Fibroblast of the aortic adventitia (primary cell): ENCODE measurements around the gene JARID2. TPM values are rescaled to one million over a fixed set of nuclear protein-coding genes. Genes with fewer than 3 reads are reported as not detected.

ENCODE experiments used
- DNase-seq: peaks from one replicate; pipeline ENCODE4 v3.0.0-alpha.2; 2010; ENCODE audit warnings: low read depth
- H3K4me3 ChIP-seq: 2 replicates; pipeline ENCODE4 v1.5.1; 2011; ENCODE audit warnings: low read depth, mild to moderate bottlenecking, control low read depth, low read length, moderate library complexity
- total RNA-seq: library from RNA; depleted of rRNA; stranded (reverse); fragments of >200 nt; gene quantifications from 2 replicates; pipeline ENCODE4 v1.2.3, GENCODE V29; 2012; ENCODE audit warnings: low replicate concordance
- TF ChIP-seq, protein P1 (sequence below): IDR thresholded peaks from 2 replicates; pipeline ENCODE4 v1.5.1; 2011; ENCODE audit warnings: mild to moderate bottlenecking, low read length, control low read depth, inconsistent platforms; ENCODE audit not compliant: insufficient read depth

JARID2 gene
- total RNA-seq, 1 donor = 8.3 TPM

DNA sequence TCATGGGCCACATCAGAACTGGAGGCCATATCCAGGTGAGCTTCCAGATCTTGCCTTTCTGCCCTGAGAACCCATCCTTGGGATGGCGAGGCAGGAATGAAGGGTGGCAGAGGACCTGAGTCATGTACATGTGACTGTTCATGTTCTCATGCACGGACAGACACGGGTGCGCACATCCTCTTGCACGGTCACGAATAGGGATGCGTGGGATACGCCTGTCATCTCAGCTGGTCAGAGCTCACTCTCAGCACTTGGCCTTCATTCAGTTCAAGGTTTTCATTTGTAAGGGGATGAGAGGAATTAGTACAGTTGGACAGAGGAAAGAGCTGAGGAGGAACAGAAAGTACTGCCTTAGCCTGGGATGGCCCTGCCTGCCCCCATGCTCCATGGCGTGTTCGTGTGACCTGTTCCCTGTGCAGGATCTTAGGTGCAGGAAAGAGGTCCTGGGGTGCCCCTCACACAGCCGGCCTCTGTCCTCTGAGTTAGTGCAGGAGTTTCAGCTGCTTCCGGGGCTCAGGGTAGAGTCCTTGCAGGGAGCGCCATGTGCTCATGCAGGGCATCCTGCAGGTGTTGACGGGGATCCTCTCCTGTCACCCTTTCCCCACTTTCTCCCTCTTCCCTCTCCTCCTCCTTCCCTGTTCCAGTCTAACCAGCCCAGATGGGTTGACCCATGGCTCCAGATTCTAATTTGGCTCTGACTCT, 243.5 kb downstream of the JARID2 start:
- no peak for DNase-seq
- TF ChIP-seq, protein P1, sequence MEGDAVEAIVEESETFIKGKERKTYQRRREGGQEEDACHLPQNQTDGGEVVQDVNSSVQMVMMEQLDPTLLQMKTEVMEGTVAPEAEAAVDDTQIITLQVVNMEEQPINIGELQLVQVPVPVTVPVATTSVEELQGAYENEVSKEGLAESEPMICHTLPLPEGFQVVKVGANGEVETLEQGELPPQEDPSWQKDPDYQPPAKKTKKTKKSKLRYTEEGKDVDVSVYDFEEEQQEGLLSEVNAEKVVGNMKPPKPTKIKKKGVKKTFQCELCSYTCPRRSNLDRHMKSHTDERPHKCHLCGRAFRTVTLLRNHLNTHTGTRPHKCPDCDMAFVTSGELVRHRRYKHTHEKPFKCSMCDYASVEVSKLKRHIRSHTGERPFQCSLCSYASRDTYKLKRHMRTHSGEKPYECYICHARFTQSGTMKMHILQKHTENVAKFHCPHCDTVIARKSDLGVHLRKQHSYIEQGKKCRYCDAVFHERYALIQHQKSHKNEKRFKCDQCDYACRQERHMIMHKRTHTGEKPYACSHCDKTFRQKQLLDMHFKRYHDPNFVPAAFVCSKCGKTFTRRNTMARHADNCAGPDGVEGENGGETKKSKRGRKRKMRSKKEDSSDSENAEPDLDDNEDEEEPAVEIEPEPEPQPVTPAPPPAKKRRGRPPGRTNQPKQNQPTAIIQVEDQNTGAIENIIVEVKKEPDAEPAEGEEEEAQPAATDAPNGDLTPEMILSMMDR = no peak
- H3K4me3 ChIP-seq = no peak overlapping the region

DNA sequence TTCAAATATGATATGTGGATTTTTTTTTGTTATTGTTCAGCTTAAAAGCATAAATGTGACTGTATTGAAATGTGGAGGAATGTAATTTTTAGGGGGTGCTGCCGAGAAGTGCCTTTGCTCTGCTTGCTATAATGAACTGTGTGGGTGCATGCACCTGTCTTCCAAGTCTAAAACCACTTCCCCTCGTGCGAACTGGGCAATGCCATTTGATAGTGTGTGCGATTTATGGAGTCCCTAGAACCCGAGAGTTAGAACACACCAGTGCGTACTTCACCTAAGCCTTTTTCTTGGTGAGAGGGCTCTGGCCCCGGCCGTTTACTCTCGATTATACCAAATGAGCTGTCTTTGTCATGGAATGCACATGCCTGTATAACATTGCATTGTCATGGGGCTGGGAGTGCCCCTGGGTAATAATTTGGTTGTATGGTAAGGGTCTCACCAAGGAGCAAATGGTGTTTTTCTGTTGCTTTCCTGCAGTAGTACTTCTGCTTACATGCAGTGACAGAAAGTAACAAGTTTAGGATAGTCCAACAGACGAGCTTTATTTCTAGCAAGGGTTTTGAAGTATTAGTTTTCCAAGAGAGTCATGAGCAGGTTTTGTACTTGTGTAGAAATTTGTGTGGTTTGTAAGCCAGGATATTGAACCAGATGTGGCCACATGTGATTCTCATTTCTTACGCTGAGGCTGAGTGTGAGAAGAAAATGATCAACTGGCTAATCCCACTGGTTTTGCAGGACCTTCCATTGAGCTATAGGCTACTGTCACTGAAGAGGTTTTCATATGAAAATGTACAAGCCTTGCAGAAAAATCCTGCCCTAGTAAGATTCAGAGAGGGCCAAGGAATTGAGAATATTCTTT, 244.6 kb downstream of the JARID2 start:
- no peak overlapping the region for H3K4me3 ChIP-seq
- no peak for DNase-seq
- TF ChIP-seq, protein P1 = no peak

DNA sequence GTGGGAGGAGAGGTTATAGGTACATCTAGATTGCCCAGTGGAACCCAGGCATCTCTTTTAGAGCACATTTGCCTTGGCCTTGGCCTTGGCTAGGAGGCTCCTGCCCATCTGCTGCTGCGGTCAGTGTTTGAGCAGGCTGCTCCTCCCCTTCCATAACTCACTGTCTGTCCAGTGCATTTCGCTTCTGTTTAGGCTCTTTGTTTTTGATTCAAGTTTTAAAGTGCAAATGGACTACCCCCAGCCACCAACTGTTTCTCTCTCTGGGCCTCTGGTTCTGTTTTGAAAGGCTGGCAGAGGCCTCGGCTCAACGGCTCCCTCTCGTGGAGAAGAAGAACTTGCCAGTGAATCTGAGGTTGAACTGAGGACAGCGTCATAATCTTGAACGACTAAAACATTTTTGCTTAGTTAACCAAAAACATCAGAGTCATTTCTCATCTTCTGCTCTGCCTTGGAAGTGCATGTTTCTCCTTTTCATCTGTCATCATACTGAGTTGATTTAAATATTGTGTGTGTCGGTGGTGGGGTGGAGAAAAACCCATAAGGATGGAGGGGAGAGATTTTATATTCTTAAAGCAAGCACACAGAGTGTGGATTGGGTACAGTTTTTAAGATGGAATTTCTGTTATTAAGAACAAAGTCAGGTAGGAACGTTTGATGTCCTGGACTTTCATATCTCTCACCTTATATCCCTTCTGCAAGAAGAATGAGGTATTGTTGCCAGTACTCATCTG, 245.6 kb downstream of the JARID2 start:
- peak; percentile 84 for DNase-seq
- no peak overlapping the region for H3K4me3 ChIP-seq
- TF ChIP-seq, protein P1 = peak; percentile 99

DNA sequence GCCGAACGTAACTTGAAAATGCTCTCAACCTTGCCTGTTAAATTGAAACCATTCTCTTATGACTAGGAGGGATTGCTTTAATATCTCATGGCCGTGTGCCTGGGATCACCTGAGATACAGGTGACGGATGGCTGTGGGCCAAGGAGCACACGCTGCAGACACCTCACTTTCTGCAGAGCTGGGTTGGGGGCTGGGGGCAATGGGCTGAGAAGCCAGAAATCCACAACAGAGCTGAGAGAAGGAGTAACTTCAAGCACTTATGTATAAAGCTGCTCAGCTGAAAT, 246.1 kb downstream of the JARID2 start:
- no peak for DNase-seq
- no peak overlapping the region for H3K4me3 ChIP-seq
- TF ChIP-seq, protein P1 = no peak

DNA sequence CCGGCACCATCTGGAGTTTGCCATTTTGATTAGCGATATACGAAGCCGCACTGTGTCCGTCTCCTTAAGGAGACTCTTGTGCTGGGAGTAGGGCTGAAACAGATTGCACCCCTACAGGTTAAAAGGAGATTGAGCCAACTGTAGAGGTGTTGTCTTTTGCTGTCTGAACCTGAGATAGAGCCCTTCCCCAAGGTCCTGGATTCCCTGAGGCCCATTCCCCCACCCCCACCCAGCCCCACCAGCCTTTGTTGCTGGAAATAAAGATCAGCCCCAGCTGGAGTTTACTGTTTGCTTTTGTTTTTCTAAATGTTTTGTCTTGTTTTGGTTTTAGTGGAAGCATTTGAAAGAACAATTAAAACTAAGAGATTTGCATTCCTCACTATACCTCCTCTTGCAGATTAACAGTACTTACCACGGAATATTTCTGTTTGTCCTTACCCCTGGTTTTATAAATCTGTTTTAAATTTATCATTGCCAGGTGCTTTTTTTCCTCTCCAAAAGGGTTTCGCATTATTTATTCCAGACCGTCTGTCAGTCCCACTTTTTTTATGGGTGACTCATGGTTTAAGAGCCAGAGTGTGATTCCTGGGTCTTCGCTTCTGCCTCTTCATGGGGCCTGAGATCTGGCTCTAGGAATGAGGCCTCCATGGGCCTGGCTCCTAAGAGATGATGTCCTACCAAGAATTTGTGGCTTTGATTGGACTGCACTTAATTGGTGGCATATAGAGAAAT, 247.7 kb downstream of the JARID2 start:
- DNase-seq = no peak
- H3K4me3 ChIP-seq = no peak overlapping the region
- TF ChIP-seq, protein P1 = no peak

DNA sequence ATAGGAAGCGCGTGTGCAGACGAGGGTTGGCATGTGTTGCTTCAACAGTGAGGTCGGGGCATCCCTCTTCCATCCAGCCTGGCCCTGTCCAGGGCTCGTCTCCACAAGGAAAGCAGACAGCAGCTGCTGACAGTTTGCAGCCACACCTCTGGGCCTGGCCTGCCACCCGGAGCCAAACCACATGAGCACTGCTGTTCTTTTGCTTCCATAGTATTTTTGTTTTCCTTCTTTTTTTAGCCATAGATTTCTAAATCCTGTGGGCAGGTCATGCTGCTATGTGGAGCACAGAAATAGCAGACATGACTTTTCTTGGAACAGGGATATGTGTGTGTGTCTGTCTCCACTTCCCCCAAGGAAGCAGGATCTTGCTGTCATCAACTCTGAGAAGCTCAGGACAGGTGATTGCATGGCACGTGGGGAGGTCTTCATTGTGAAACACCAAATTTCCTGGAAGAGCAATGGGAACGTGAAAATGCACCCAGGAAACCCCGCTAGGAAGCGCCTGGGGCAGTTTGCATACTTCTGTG, 249.6 kb downstream of the JARID2 start:
- peak; percentile 58 for DNase-seq
- TF ChIP-seq, protein P1 = no peak

More for the DNA sequence above, 249.6 kb downstream of the JARID2 start:
- no peak overlapping the region for H3K4me3 ChIP-seq
